Measurements from ENCODE around the gene AKT2.

AKT2 gene

DNA sequence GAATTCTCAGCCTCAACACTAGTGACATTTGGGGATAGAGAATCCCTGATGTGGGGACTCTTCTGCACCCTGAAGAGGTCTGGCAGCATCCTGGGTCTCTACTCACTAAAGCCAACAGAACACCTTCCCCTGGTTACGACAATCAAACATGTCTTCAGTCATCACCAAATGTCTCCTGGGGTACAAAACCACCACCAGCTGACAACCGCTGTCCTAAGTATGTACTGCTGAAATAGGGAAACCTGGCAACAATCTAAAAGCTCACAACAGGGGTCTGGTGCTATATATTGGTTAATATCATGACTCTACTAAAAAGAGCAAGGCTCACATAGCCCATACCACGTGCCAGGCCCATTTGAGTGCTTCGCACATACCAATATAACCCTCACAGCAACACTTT, 13.4 kb downstream of the AKT2 start:
- DNase-seq = no peak

DNA sequence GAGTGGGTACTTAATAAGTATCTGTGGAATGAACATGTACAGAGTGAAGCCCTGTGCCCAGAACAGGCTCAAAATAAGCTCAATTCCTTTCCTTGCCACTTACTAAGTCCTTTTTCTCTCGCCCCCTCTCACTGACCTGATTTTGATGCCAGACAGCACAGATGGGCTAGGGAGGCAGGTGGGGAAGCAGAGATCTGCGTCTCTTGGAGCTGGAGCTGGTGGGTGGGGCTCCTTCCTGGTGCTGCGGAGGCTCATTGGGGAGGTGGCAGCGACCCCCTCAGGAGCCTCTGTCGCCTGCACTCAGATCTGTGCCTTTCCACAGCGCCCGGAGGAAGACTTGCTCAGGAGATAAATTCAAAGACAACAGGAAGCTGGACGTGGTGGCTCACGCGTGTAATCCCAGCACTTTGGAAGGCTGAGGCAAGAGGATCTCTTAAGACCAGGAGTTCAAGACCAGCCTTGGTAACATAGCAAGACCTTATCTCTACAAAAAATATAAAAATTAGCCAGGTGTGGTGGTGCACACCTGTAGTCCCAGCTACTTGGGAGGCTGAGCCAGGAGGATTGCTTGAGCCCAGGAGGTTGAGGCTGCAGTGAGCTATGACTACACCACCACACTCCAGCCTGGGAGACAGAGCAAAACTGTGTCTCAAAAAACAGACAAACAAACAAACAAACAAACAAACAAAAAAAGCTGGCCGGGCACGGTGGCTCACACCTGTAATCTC, 14.6 kb downstream of the AKT2 start:
- DNase-seq = no peak

DNA sequence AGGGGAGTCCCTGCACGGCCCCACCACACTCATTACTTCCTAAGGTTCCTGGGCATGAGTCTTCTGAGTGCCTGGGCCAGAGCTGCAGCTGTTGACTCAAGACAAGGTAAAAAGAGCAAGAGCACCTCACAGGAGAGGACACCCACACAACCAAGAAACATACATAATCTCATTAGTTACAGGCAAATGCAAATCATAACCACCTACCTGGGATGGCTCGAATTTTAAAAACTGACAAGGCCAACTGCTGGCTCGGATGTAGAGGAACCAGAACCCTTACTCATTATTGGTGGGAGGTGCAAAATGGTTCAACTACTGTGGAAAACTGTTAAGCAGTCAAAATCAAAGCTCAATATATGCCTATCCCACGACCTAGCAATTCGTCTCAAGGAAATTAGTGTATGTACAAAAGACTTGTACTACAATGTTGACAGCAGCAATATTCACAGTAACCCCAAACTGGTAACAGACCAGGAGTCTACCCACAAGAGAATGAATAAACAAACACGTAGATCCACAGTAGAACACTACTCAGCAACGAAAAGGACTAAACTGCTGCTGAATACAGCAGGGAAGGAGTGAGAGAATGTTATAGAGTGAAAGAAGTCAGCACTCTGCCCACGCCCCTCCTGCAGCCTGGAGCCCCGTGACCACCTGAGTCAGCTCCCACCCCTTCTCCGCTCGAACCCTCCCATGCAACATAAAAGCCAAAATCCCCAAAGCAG, 15.8 kb downstream of the AKT2 start:
- DNase-seq = no peak

DNA sequence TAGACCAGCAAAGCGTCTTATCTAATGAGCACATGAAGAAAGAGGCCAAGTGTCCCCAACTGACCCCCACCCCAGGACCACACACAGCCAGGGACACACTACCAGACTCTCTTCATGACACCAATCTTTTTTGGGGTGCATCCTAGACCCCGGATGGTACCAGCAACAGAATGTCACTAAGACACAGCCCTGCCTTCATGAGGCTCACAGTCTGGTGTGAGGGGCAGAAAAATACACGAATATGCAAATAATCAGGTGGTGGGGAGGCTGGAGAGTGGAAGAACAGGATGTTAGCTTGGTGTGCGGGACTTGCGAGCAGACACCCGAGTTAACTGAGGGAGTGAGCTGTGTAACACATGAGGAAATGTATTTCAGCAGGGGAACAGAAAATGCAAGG, 17.5 kb downstream of the AKT2 start:
- no peak for DNase-seq

DNA sequence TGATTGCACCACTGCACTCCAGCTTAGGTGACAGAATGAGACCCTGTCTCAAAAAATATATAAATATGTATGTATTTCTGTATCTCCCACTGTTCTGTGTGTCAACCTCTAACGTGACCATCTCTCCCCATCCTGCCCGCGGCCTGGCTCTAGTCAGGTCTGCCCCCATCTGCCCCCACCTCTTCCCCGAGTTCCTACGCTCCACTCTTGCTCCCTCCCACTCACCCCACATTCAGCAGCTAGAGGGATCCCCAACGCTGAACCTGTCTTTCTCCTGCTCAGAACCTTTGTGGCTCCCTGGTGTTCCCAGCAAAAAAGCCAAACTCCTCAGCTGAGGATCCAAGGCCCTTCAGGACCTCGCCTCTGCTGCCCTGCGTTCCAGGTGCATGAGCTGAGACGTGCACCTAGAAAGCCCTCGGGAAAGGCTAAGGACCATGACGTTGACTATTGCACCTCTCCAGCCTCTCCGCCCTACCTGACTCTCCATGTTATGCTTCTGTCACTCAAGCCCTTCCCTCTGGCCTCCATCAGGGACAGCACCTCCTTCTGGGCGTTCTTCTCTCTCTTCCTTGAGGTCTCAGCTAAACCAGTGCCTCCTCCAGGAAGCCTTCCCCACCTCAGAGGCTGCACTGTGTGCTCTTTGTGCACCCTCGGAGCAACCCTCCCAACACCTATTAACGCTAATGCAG, 18.1 kb downstream of the AKT2 start:
- DNase-seq = no peak

DNA sequence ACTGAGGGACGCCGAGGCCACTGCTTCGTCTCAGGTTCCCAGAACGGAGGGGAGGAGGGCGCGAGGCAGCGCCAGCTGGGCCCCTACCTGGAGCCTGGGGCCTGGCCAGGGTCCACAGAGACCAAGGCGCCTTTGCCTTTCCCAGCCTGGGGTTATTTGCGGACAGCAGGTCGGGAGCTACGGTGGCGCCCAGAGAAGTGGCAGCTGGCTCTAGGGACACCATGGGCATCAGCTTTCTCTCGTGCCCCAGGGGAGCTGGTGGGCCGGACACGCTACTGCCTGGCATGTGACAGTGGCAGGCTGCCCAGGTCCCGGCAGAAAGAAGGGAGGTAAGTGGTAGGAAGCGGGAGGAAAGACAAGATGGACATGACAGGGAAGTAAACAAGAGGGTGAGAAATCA, 19.0 kb downstream of the AKT2 start:
- DNase-seq = no peak

DNA sequence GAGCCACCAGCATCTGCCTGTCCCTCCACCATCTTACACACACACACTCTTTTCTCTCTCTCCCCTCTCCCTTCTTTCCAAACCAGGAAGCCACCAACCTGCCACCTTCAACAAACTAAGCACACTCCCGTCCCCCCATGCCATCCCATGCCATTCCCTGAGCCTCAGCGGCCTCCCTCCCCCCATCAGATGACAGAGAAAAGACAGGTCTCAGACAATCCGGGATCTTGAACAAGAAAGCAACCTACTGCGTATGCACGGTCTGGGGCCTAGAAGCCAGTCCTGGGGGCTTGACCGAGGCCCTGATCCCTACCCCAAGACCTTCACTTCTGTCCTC, 19.4 kb downstream of the AKT2 start:
- DNase-seq = no peak

DNA sequence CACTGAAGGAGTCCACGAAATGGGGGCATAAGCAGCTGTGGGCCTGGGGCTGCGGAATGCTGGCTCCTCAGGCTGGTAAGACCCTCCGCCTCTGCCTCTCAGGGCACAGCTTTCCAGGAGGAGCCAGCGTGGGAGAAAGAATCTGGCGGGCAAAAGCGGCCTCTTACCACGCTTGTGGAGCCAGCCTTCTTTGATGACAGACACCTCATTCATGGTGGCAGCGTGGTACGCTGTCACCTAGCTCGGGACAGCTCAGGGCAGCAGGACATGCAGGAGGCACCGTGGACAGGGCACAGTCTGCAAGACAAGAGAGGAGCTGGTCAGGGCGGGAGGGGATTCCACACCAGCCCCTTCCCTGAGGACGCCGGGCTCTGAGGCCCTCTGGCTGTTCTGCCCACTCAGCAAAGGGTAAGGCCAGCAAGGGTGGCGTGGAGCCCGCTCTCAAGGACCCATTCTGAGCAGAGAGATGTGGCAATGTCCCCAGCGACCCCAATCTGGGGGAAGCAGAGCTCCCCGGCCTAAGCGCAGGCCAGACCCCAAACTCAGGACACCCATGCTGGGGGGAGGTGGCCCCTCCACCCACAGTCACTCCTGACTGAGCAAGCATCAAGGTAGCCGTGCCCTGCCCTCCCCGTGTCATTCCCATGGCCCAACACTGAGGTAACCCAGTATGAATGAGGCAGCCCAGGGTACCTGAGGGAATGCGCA, 19.9 kb downstream of the AKT2 start:
- DNase-seq = no peak

DNA sequence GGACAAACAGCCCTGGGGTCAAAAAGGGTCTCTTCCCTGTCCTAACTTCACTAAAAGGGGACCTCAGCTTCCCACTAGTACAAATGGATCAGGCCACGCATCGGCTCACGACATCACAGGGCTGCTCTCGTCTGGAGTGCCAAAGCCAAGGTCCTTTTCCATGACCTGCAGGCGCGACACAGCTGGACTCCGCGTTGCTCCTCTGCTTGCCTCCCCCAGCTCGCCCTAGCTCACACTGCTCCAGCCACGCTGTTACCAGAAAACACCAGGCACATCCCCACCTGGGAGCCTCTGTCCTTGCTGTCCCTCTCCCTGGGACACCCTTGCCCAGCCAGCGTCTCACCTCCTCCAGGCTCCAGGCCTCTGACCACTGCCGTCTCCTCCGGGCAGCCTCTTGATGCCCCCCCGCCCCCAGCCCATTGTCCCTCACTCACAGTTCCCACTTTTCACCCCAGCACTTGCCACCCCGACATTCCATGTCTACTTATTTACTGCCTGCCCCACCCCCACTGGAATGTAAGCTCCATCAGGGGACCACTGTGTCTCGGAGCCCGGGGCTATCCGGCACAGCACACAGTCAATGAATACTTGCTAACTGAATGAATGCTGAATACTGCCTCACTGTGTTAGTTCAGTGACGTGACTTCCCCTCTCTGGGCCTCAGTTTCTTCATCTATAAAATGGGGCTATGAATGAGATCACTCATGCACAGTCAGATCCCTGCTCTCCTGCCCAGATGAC, 20.7 kb downstream of the AKT2 start:
- DNase-seq = no peak

DNA sequence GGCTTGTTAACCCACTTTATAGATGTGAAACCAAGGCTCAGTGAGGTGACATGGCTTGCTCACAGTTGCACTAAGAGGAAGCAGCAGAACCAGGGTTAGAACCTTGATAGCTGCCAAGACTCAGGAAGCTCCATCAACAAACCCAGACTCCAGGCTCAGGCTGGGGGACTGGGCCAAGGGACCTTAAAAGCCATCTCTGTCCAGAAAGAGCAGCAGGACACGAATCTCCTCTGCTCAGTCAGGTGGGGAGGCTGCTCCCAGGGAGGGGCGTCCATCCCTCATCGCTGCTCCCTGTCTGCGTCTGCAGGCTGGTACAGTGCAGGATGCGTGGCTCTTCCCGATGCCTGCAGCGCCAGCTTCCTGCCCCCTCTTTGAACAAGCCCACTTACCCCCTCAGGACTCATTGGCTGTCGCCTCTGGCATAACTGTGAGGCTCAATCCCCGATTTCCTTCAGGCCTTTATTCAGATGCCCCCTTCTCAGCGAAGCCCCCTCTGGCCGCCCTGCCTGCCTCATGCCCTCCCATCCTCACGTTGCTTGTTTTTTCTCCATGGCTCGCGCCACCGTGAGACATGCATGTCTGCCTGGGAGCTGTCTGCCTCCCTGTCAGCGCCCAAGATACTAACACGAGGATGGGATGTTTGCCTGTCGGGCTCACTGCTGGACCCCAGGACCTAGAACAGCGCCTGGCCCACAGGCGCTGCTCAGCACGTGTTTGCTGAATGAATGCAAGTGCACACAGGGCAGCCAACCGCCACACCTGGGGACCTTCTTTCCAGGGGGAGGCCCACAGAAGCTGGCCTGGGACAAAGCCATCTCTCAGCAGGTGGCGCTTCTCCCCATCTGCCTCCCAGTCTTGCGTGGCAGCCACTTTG, 21.5 kb downstream of the AKT2 start:
- no peak for DNase-seq

DNA sequence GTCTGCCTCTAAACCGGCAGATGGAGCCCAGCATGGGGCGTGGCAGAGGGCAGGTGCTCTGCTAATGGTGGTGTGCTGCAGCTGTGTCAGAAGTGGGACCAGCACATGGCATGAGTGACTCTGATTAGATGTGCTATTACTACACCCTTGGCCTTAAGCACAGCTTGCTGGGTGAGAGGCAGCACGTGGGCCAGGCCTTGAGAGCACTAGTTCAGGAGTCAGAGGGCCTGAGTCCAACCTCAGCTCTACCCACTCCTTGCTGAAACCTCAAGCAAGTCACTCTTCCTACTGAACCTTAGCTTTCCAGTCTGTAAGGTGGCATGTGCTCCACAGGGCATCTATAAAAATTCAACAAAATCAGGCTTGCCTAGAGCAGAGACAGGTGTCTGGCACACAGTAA, 22.7 kb downstream of the AKT2 start:
- DNase-seq = no peak

DNA sequence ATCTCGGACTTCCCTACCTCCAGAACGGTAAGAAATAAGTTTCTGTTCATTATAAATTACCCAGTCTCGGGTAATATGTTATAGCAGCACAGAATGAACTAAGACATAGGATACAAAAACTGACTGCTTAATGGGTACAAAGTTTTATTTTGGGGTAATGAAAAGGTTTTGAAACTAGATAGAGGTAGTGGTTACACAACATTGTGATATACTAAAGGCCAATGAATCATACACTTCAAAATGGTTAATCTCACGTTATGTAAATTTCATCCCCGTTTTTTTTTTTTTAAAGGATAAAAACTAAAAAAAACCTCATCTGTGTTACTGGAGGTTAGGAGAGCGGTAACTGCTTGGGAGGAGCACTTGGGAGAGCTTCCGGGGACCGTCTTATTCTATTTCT, 23.5 kb downstream of the AKT2 start:
- DNase-seq = no peak

DNA sequence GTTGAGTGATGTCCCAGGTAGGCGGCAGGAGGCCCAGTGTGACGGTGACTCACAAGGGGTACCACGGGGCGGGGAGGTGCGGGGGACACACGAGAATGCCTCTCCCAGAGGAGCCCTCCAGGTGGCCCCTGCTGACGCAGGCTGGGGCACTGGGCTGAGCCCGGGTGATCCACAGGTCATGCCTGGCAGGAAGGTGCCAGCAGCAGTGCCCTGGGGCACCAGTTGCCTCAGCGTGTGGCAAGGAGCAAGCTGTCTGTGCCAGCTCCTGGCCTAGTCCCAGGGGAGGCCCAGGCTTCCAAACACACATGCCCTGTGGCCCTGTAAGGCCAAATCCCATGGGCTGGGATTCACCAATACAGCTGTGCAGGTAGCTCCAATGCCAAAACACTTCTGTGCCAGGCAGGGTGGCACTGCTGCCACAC, 28.0 kb downstream of the AKT2 start:
- DNase-seq = no peak

DNA sequence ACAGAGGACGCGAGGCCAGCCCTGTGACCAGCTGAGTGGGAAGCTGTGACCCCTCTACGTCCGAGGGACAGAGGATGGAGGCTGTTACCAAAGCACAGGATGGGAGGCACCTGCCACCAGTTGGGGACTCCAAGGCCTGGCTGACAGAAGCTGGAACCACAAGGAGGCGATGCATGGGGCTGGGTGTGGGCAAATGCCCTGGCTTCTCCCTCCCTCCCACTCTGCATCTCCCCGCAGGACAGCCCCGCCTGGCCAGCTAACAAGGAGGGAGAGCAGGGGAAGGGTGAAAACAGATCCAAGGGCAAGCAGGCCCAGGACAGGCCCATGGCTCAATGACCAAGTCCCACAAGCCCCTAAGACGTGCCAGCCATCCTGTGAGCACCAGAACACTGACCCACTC, 28.6 kb downstream of the AKT2 start:
- DNase-seq = no peak

DNA sequence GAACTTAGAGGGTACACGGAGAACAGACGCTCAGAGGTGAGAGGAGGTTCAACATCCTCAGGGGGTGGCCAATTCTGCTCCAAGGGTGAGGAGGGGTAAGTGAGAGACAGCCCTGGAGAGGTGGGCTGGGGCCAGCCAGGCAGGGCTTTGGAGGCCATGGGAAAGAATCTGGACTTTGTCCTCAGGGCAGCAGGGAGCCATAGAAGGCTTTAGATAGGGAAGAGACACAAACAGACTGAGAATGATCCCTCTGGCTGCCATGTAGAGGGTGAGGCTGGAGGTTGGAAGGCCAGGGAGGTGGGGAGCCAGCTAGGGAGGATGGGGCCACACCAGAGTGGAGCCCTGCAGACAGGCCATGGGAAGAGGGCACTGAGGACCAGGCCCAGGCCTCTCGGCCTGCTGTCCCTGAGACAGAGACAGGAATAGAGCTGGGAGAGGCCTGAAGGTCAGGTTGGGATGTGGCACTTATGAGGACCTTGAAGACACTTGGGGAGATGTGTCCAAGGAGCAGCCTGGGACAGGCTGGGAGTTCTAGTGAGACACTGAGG, 29.5 kb downstream of the AKT2 start:
- DNase-seq = no peak

DNA sequence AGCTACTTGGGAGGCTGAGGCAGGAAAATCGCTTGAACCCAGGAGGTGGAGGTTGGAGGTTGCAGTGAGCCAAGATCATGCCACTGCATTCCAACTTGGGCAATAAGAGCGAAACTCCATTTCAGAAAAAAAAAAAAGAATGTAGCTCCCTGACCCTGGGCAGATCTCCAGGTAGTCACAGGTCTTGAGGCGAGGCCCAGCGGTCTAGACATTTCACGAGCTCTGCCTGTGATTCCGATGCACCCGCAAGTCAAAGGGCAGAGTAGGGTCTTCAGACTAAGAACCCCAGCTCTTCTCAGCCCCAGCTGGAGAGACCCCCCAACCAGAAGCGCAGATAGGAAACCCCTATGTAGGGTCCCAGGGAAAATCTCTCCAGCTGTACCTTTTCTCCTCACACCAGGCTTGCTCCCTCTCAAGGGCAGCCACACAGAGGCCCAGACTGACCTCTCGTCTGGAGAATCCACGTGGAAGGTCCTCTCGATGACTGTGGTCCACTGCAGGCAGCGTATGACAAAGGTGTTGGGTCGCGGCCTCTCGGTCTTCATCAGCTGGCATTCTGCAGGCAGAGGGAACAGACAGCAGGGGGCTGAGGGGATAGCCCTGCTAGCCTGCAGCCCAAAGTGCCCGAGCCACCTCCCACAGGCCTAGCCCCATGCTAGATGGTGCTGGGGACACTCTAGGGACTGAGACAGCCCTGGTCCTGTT, 30.3 kb downstream of the AKT2 start:
- no peak for DNase-seq

DNA sequence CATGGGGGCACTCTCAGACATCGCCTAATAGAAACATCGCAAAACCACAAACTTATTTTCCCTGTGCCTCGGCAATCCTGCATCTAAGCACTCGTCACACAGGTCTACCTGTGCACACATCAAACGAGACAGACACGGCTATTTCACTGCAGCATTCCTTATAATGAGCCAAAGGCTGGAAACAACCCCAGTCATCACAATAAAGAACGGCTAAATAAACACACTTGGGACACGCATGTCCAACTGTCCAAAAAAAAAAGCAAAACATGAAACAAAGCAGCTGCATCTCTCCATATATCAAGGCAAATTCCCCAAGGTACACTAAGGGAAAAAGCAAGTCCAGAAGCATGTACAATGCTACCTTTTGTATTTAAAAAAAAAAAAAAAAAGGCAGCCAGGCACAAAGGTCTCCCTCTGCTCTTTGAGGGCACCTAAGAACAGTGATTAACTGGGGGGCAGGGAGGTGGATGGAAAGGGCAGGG, 31.5 kb downstream of the AKT2 start:
- no peak for DNase-seq

DNA sequence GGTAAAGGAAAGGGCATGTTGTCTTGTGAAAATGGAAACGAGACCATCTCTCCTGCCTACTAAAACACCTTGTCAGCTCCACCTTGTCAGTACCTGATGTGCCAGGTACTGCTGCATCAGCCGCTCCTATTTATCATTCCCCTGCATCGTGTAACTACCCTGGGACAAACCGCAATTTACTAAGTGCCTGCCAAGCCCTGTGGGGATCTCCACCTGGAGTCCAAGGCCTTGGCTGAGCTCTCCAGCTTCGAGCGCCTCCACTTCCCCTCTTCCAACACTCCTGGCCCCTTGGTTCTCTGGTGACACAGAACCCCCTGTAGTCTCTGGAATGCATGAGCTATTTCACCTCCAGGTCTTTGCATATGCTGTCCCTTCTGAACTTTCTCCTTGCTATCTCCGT, 32.8 kb downstream of the AKT2 start:
- DNase-seq = no peak

DNA sequence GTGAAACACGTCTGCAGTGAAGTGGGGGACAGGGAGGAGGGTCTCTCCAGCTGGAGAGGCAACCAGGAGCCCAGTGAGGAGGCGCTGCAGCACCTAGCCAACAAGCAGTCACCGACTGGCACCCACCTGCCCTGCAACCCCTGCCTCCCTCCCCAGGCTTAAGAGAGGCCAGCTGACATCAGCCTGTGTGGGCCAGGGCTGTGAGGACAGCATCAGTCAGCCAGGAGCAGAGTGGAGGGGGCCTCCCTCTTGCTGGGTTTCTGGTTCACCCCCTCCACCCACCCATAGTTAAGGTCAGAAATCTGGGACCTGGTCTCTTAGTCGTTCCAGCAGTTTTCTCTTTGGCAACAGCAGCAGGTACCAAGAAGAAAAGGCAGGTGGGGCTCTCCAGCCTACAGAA, 33.2 kb downstream of the AKT2 start:
- DNase-seq = no peak

DNA sequence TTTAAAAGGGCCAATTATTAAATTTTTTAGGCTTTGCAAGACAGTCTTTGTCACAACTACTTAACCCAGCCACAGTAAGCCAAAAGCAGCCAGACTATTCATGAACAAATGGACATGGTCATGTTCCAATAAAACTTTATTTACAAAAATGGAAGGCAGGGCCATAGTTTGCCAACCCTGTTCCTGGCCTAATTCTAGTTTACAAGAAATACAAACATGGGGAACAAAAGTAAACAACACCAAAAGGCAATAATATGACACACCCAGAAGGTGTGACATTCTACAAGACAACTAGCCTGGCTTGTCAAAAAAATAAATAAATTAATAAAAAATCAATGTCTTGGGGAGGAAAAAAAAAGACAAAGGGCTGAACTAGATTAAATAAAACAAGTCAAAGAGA, 33.9 kb downstream of the AKT2 start:
- no peak for DNase-seq

DNA sequence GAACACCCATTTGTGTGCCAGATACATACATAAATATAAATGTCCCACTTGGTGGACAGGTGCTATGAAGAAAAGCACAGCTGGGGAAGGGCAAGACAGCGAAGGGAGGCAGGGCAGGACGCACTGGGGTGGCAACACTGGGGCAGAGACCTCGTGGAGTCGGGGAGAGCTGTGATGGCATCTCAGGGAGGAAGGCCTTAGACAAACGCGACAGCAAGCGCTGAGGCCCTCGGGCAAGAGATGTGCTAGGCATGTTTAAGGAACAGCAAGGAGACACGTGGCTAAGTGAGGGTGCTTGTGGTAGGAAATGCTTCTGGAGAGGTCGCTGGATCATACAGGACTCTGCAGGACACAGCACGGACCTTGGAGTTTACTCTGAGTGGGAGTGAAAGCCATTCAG, 35.4 kb downstream of the AKT2 start:
- no peak for DNase-seq

Data from activated CD4-positive, alpha-beta T cell treated with anti-CD3 and anti-CD28 coated beads, Interleukin-2, amount 50 U/mL, for 48 hours (primary cell).